ENCODE measurements around the gene TAGLN. TPM values are rescaled to one million over a fixed set of nuclear protein-coding genes. Genes with fewer than 3 reads are reported as not detected.
"Not testable (repeated sequence)": the region's sequence is repeated elsewhere in the genome, so short reads cannot be mapped to it uniquely, and the experiment has no call there.

TAGLN gene
- total and polyA plus RNA-seq, 10 donors = 117 to 1,088 (median 350) TPM

GRCh38 chr11:117180661-117181585, 18.2 kb upstream of the TAGLN start:
- Histone ChIP-seq H3K27ac (peak overlapping the region in 3 of 8 donors; percentile 50 to 97 (median 97)), H3K9me3 (no peaks in the 10 kb centered on the region), H3K27me3 (replicated peaks in 1 of 7) (no peaks in the 10 kb centered on the region), H3K4me3 (peak overlapping the region in 2 of 8 donors; percentile 4 to 34), H3K36me3 (peaks cover 0 to 43% (median 23%) of the 10 kb centered on the region in 6 donors), H3K4me1 (peaks cover 19 to 59% (median 40%) of the 10 kb centered on the region in 6 donors)
- 46 to 51% (median 47%) methylated on average over 15 to 22 of the region's 22 CpGs for WGBS, 5 donors
- intact Hi-C loops (cut with DNase I; ENCODE audit: low total_unique reads) = no loop called here
- DNase-seq = peak; percentile 91
- TF ChIP-seq CTCF (IDR thresholded peaks at IDR 0.05 in 8 of 11, conservative IDR thresholded peaks at IDR 0.05 in 3 of 11) (peak; percentile 41 to 83 (median 73)), POLR2A (IDR thresholded peaks at IDR 0.05) (no peak), POLR2AphosphoS5 (IDR thresholded peaks at IDR 0.05) (peak; percentile 38 to 58 (median 58))

- peak overlapping the region in 2 of 8 donors; percentile 50 to 97 for H3K27ac ChIP-seq
- H3K9me3 ChIP-seq = no peaks in the 10 kb centered on the region
- H3K27me3 ChIP-seq (replicated peaks in 1 of 7) = no peaks in the 10 kb centered on the region
- TF ChIP-seq POLR2A (IDR thresholded peaks at IDR 0.05) (no peak), CTCF (IDR thresholded peaks at IDR 0.05 in 8 of 11, conservative IDR thresholded peaks at IDR 0.05 in 3 of 11) (no peak), POLR2AphosphoS5 (IDR thresholded peaks at IDR 0.05) (peak in 1 of 3 donors; percentile 28)
- 90 to 96% (median 95%) methylated on average over 14 to 22 of the region's 22 CpGs for WGBS, 5 donors
- H3K4me3 ChIP-seq = peak overlapping the region in 1 of 8 donors; percentile 34
- peaks cover 19 to 69% (median 43%) of the 10 kb centered on the region in 6 donors for H3K4me1 ChIP-seq
- DNase-seq = no peak
- H3K36me3 ChIP-seq = peaks cover 0 to 52% (median 23%) of the 10 kb centered on the region in 6 donors
- intact Hi-C loops (cut with DNase I; ENCODE audit: low total_unique reads) = no loop called here
These were observed 17.3 kb upstream of the TAGLN start for GRCh38 chr11:117181586-117182550.

GRCh38 chr11:117182551-117182935, 16.6 kb upstream of the TAGLN start:
- Histone ChIP-seq H3K36me3 (peaks cover 0 to 59% (median 27%) of the 10 kb centered on the region in 6 donors), H3K4me3 (no peak overlapping the region), H3K9me3 (no peaks in the 10 kb centered on the region), H3K4me1 (peaks cover 19 to 75% (median 46%) of the 10 kb centered on the region in 6 donors), H3K27ac (no peak overlapping the region), H3K27me3 (replicated peaks in 1 of 7) (no peaks in the 10 kb centered on the region)
- TF ChIP-seq POLR2A (IDR thresholded peaks at IDR 0.05) (no peak), CTCF (IDR thresholded peaks at IDR 0.05 in 8 of 11, conservative IDR thresholded peaks at IDR 0.05 in 3 of 11) (no peak), POLR2AphosphoS5 (IDR thresholded peaks at IDR 0.05) (no peak)
- DNase-seq = no peak
- intact Hi-C loops (cut with DNase I; ENCODE audit: low total_unique reads) = no loop called here
- 94 to 96% (median 94%) methylated on average over 9 to 10 of the region's 10 CpGs for WGBS, 5 donors

GRCh38 chr11:117183178-117183577, 16.0 kb upstream of the TAGLN start:
- H3K9me3 ChIP-seq; DNase-seq; H3K4me3 ChIP-seq; intact Hi-C loops (cut with DNase I; ENCODE audit: low total_unique reads); H3K27me3 ChIP-seq (replicated peaks in 1 of 7); H3K27ac ChIP-seq: not testable (repeated sequence)
- Histone ChIP-seq H3K4me1 (peaks cover 19 to 75% (median 43%) of the 10 kb centered on the region in 6 donors), H3K36me3 (peaks cover 0 to 65% (median 32%) of the 10 kb centered on the region in 6 donors)
- WGBS, 5 donors = 87 to 98% (median 97%) methylated on average over 13 of the region's 13 CpGs
